Epidermal melanocyte (primary cell): ENCODE results near the gene RDH14.

Experiments used
- DNase-seq: peaks from one replicate; pipeline ENCODE4 v3.0.0; 2011; ENCODE audit warnings: low spot score; ENCODE audit not compliant: insufficient read length

The RDH14 gene

GRCh38 chr2:18560031-18560796 is at the start of gene RDH14:
TSS of gene RDH14 (minus strand) at chr2:18560653. CDS start at chr2:18560572, 81 bp downstream.
- DNase-seq = peak; percentile 59

GRCh38 chr2:18610090-18610489 is 49.6 kb upstream of the RDH14 start:
- no peak for DNase-seq

GRCh38 chr2:18605115-18605514 is 44.7 kb upstream of the RDH14 start:
- no peak for DNase-seq

GRCh38 chr2:18604531-18604885 is 44.1 kb upstream of the RDH14 start:
- DNase-seq = no peak

GRCh38 chr2:18603854-18604530 is 43.5 kb upstream of the RDH14 start:
- DNase-seq = no peak

GRCh38 chr2:18602298-18602697 is 41.8 kb upstream of the RDH14 start:
- no peak for DNase-seq

- DNase-seq = no peak
Observed at GRCh38 chr2:18600255-18600613, 39.8 kb upstream of the RDH14 start.

- DNase-seq = no peak
Observed at GRCh38 chr2:18599509-18600254, 39.2 kb upstream of the RDH14 start.

- no peak for DNase-seq
Observed at GRCh38 chr2:18598848-18599484, 38.5 kb upstream of the RDH14 start.

- no peak for DNase-seq
Observed at GRCh38 chr2:18597618-18598017, 37.2 kb upstream of the RDH14 start.

GRCh38 chr2:18596993-18597392 is 36.5 kb upstream of the RDH14 start:
- no peak for DNase-seq

GRCh38 chr2:18593496-18593895 is 33.0 kb upstream of the RDH14 start:
- no peak for DNase-seq

- DNase-seq = no peak
Observed at GRCh38 chr2:18592372-18592771, 31.9 kb upstream of the RDH14 start.

GRCh38 chr2:18589354-18589753 is 28.9 kb upstream of the RDH14 start, which contains the start of gene NT5C1B:
TSS of gene NT5C1B (minus strand) at chr2:18589569. CDS start at chr2:18589468, 101 bp downstream.
- DNase-seq = no peak

- DNase-seq = no peak
Observed at GRCh38 chr2:18588802-18589201, 28.3 kb upstream of the RDH14 start.

- no peak for DNase-seq
Observed at GRCh38 chr2:18588049-18588448, 27.6 kb upstream of the RDH14 start.

GRCh38 chr2:18585526-18585925 is 25.1 kb upstream of the RDH14 start:
- DNase-seq = no peak

GRCh38 chr2:18584608-18584954 is 24.1 kb upstream of the RDH14 start:
- no peak for DNase-seq

- DNase-seq = no peak
Observed at GRCh38 chr2:18583905-18584607, 23.6 kb upstream of the RDH14 start.

- DNase-seq = no peak
Observed at GRCh38 chr2:18580606-18581005, 20.2 kb upstream of the RDH14 start.

- no peak for DNase-seq
Observed at GRCh38 chr2:18578033-18578432, 17.6 kb upstream of the RDH14 start.
